ENCODE measurements around the gene ZNF574.

GRCh38 chr19:42096255-42096837 is 20.4 kb downstream of the ZNF574 start:
- TF ChIP-seq, protein P1, sequence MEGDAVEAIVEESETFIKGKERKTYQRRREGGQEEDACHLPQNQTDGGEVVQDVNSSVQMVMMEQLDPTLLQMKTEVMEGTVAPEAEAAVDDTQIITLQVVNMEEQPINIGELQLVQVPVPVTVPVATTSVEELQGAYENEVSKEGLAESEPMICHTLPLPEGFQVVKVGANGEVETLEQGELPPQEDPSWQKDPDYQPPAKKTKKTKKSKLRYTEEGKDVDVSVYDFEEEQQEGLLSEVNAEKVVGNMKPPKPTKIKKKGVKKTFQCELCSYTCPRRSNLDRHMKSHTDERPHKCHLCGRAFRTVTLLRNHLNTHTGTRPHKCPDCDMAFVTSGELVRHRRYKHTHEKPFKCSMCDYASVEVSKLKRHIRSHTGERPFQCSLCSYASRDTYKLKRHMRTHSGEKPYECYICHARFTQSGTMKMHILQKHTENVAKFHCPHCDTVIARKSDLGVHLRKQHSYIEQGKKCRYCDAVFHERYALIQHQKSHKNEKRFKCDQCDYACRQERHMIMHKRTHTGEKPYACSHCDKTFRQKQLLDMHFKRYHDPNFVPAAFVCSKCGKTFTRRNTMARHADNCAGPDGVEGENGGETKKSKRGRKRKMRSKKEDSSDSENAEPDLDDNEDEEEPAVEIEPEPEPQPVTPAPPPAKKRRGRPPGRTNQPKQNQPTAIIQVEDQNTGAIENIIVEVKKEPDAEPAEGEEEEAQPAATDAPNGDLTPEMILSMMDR (IDR thresholded peaks at IDR 0.05) = no peak
- TF ChIP-seq POLR2A (IDR thresholded peaks at IDR 0.05) = no peak
